Measurements from ENCODE around the gene SPEF2.

SPEF2 gene
- 11.9 to 23.6 (median 15.5) reads per million in 4 experiments for total RNA-seq

- DNase-seq = peak; percentile 58
Measured at GRCh38 chr5:35617435-35618303, at the start of gene SPEF2. Gene SPEF2, plus strand, starts transcription at chr5:35617863. Its CDS starts 135 bp downstream, at chr5:35617998.

GRCh38 chr5:35575578-35575977, 42.1 kb upstream of the SPEF2 start:
- no peak for DNase-seq

GRCh38 chr5:35587419-35587818, 30.2 kb upstream of the SPEF2 start:
- DNase-seq = no peak

- no peak for DNase-seq
Measured at GRCh38 chr5:35593338-35593737, 24.3 kb upstream of the SPEF2 start.

- no peak for DNase-seq
Measured at GRCh38 chr5:35598707-35599370, 18.8 kb upstream of the SPEF2 start.

GRCh38 chr5:35600591-35600990, 17.1 kb upstream of the SPEF2 start:
- DNase-seq = no peak

- DNase-seq = no peak
Measured at GRCh38 chr5:35608881-35609779, 8.5 kb upstream of the SPEF2 start.

GRCh38 chr5:35617060-35617434, 616 bp upstream of the SPEF2 start:
- no peak for DNase-seq

- no peak for DNase-seq
Measured at GRCh38 chr5:35618304-35618636, 607 bp downstream of the SPEF2 start.

- DNase-seq = no peak
Measured at GRCh38 chr5:35618781-35619180, 1.1 kb downstream of the SPEF2 start.

GRCh38 chr5:35622974-35623373, 5.3 kb downstream of the SPEF2 start:
- DNase-seq = no peak

- DNase-seq = no peak
Measured at GRCh38 chr5:35623991-35624390, 6.3 kb downstream of the SPEF2 start.

GRCh38 chr5:35626108-35626507, 8.4 kb downstream of the SPEF2 start:
- DNase-seq = no peak

GRCh38 chr5:35626553-35626952, 8.9 kb downstream of the SPEF2 start:
- DNase-seq = no peak

- DNase-seq = no peak
Measured at GRCh38 chr5:35634326-35634725, 16.7 kb downstream of the SPEF2 start.

GRCh38 chr5:35640623-35641022, 23.0 kb downstream of the SPEF2 start:
- DNase-seq = no peak

GRCh38 chr5:35644543-35644942, 26.9 kb downstream of the SPEF2 start:
- DNase-seq = no peak

GRCh38 chr5:35647128-35647527, 29.5 kb downstream of the SPEF2 start:
- DNase-seq = no peak

- DNase-seq = no peak
Measured at GRCh38 chr5:35647712-35648111, 30.0 kb downstream of the SPEF2 start.

GRCh38 chr5:35651002-35651756, 33.5 kb downstream of the SPEF2 start:
- peak; percentile 26 for DNase-seq

GRCh38 chr5:35656721-35657120, 39.1 kb downstream of the SPEF2 start:
- DNase-seq = no peak

- DNase-seq = no peak
Measured at GRCh38 chr5:35657877-35658276, 40.2 kb downstream of the SPEF2 start.

GRCh38 chr5:35659556-35659955, 41.9 kb downstream of the SPEF2 start:
- no peak for DNase-seq

Data from effector CD8-positive, alpha-beta T cell (primary cell).